ENCODE results near the gene TP53AIP1.

Gene TP53AIP1

DNA sequence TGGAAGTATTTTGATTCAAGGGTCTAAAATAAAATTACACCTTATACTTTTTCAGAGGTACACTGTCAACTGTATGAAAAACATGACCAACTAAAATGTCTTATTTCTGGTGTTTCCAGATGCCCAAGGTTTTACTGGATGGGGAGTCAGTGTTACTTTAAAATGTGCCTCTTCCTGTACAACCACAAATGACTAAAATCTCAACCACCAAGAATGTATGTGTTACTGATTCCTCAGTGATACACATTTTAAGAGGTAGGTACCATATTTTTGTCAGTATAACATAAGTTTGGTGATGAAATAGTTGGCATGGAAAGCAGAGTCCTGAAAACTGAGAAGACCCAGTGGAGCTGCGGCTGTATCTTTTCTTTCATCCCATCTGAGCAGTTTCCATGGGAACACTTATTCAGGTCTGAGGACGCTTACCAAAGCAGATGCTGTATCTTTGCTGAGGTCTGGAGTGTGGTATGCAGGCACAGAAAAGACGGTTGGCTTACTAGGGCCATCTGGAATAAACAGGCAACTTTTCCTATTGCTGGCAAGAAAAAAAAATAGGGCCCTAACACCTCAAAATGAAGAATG, 21.2 kb upstream of the TP53AIP1 start:
- Histone ChIP-seq H3K4me3 (ENCODE audit: insufficient read depth, low read depth, low read length, poor library complexity, severe bottlenecking) (no peak overlapping the region), H3K27ac (ENCODE audit: insufficient read depth, low read length, poor library complexity, severe bottlenecking) (no peak overlapping the region), H3K9me3 (ENCODE audit: control insufficient read depth, low read length) (no peaks in the 10 kb centered on the region), H3K27me3 (replicated peaks; ENCODE audit: control insufficient read depth, insufficient read depth, low read length, poor library complexity, severe bottlenecking) (no peaks in the 10 kb centered on the region), H3K4me1 (ENCODE audit: control insufficient read depth, insufficient read depth, low read length, poor library complexity, severe bottlenecking) (no peaks in the 10 kb centered on the region), H3K36me3 (ENCODE audit: control insufficient read depth, insufficient read depth, low read length) (no peaks in the 10 kb centered on the region)
- no peak for DNase-seq

DNA sequence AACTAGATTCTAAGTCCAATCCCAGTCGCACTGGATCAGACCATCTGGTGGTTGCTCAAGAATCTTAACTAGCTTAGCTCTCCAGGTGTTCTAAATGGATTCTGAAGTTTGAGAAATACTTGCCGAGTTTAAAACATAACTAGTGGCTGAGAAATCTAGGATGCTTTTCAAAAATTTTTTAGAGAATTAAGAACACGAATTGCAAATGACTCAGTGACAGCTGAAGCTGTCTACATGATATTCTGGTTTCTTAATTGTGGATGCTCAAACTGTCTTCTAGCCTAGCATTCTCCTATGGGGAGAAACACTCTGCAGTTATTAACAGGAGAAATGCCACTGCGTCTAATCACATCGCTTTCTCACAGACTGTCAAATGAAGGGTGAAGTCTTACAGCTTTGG, 20.2 kb upstream of the TP53AIP1 start:
- no peak for DNase-seq
- H3K27ac ChIP-seq (ENCODE audit: insufficient read depth, low read length, poor library complexity, severe bottlenecking) = no peak overlapping the region
- H3K9me3 ChIP-seq (ENCODE audit: control insufficient read depth, low read length) = no peaks in the 10 kb centered on the region
- H3K36me3 ChIP-seq (ENCODE audit: control insufficient read depth, insufficient read depth, low read length) = no peaks in the 10 kb centered on the region
- no peak overlapping the region for H3K4me3 ChIP-seq (ENCODE audit: insufficient read depth, low read depth, low read length, poor library complexity, severe bottlenecking)
- H3K4me1 ChIP-seq (ENCODE audit: control insufficient read depth, insufficient read depth, low read length, poor library complexity, severe bottlenecking) = no peaks in the 10 kb centered on the region
- H3K27me3 ChIP-seq (replicated peaks; ENCODE audit: control insufficient read depth, insufficient read depth, low read length, poor library complexity, severe bottlenecking) = no peaks in the 10 kb centered on the region

DNA sequence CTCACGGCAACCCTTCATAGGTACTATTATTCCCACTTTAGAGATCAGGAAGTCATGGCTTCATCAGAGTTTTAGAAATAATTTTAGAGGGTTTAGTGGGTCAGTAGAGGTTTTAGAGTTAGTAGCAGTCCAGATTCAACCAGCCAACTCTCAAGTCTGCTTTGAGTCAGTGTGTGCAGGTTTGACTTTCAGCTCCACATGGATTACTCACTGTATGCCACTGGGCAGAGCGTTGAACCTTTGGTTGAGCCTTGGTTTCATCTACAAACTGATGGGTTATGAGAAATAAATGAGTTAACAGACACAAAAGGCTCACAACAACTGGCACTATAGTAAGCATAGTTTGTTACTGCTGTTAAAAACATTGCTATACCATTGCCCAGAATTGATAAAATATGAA, 19.0 kb upstream of the TP53AIP1 start:
- no peak for DNase-seq
- no peak overlapping the region for H3K27ac ChIP-seq (ENCODE audit: insufficient read depth, low read length, poor library complexity, severe bottlenecking)
- H3K9me3 ChIP-seq (ENCODE audit: control insufficient read depth, low read length) = no peaks in the 10 kb centered on the region
- no peak overlapping the region for H3K4me3 ChIP-seq (ENCODE audit: insufficient read depth, low read depth, low read length, poor library complexity, severe bottlenecking)
- no peaks in the 10 kb centered on the region for H3K4me1 ChIP-seq (ENCODE audit: control insufficient read depth, insufficient read depth, low read length, poor library complexity, severe bottlenecking)
- no peaks in the 10 kb centered on the region for H3K27me3 ChIP-seq (replicated peaks; ENCODE audit: control insufficient read depth, insufficient read depth, low read length, poor library complexity, severe bottlenecking)
- H3K36me3 ChIP-seq (ENCODE audit: control insufficient read depth, insufficient read depth, low read length) = no peaks in the 10 kb centered on the region

DNA sequence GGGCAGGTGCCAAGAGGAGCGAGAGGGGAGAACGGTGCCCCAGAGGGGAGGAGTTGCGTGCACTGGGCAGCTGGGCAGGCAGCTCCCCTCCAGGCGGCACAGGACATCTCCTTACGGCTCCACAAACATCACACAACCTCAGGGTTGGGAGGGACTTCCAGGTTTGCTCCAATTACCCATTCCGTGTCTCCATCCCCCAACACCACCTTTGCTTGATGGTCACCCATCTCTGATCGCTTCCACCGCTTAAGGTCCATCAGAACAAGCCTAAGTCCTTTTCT, 14.5 kb upstream of the TP53AIP1 start:
- H3K4me1 ChIP-seq (ENCODE audit: control insufficient read depth, insufficient read depth, low read length, poor library complexity, severe bottlenecking) = no peaks in the 10 kb centered on the region
- no peak overlapping the region for H3K4me3 ChIP-seq (ENCODE audit: insufficient read depth, low read depth, low read length, poor library complexity, severe bottlenecking)
- no peak overlapping the region for H3K27ac ChIP-seq (ENCODE audit: insufficient read depth, low read length, poor library complexity, severe bottlenecking)
- DNase-seq = no peak
- H3K36me3 ChIP-seq (ENCODE audit: control insufficient read depth, insufficient read depth, low read length) = no peaks in the 10 kb centered on the region
- H3K9me3 ChIP-seq (ENCODE audit: control insufficient read depth, low read length) = no peaks in the 10 kb centered on the region
- H3K27me3 ChIP-seq (replicated peaks; ENCODE audit: control insufficient read depth, insufficient read depth, low read length, poor library complexity, severe bottlenecking) = no peaks in the 10 kb centered on the region

DNA sequence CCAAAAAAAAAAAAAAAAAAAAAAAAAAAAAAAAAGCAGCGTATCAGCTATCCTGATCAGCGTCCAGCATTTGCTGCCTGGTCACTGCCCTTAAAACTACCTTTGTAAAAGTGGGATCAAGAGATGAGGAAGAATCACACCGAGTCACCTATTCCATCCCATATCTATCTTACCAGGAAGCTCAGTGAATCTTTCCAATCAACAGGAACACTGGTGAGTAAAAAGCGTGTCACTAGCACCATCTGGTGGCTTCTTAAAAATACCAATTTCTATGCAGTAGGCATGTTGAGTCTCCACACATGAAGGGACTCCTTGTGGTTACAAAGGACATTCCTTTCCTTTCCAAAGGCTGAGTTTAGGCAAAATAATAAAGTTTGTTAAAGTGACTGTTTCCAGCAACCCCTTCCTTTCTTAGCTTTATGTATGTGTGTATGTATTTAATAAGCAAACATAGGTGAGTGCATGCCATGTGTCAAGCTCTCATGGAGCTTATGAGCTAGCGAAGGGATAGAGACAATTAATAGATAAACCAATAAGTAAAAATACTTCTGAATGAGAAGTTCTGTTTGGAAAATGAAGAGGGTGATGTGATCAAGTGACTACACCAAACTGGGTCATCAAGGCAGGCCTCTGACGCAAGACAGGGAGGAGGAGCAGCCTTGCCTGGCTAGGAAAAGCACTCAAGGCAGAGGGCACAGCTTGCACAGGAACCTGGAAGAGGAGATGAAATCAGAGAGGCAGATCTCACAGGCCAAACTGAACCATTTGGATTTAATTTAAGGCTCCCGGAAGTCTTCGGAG, 13.9 kb upstream of the TP53AIP1 start:
- Histone ChIP-seq H3K9me3 (ENCODE audit: control insufficient read depth, low read length) (no peaks in the 10 kb centered on the region), H3K36me3 (ENCODE audit: control insufficient read depth, insufficient read depth, low read length) (no peaks in the 10 kb centered on the region), H3K27me3 (replicated peaks; ENCODE audit: control insufficient read depth, insufficient read depth, low read length, poor library complexity, severe bottlenecking) (no peaks in the 10 kb centered on the region), H3K4me3 (ENCODE audit: insufficient read depth, low read depth, low read length, poor library complexity, severe bottlenecking) (no peak overlapping the region), H3K4me1 (ENCODE audit: control insufficient read depth, insufficient read depth, low read length, poor library complexity, severe bottlenecking) (no peaks in the 10 kb centered on the region), H3K27ac (ENCODE audit: insufficient read depth, low read length, poor library complexity, severe bottlenecking) (no peak overlapping the region)
- no peak for DNase-seq

DNA sequence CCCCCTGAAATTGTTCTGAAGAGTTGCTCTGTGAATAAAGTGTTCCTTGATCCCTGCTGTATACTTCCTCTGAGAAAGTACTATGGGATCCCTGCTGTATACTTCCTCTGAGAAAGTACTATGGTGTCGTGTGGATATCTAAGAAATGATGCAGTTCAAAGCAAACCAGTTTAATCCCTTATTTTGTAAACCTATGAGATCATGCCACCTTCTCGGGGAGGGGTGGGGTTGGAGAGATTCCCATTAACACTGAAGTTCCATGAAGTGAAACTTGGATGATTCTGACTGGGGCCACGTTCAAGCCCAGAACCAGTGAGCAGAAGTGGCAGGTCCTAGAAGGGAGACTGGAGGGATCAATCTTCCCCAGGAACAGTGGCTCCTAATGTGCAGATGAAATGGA, 13.0 kb upstream of the TP53AIP1 start:
- DNase-seq = no peak
- Histone ChIP-seq H3K27ac (ENCODE audit: insufficient read depth, low read length, poor library complexity, severe bottlenecking) (no peak overlapping the region), H3K36me3 (ENCODE audit: control insufficient read depth, insufficient read depth, low read length) (no peaks in the 10 kb centered on the region), H3K9me3 (ENCODE audit: control insufficient read depth, low read length) (no peaks in the 10 kb centered on the region), H3K27me3 (replicated peaks; ENCODE audit: control insufficient read depth, insufficient read depth, low read length, poor library complexity, severe bottlenecking) (no peaks in the 10 kb centered on the region), H3K4me3 (ENCODE audit: insufficient read depth, low read depth, low read length, poor library complexity, severe bottlenecking) (no peak overlapping the region), H3K4me1 (ENCODE audit: control insufficient read depth, insufficient read depth, low read length, poor library complexity, severe bottlenecking) (no peaks in the 10 kb centered on the region)

DNA sequence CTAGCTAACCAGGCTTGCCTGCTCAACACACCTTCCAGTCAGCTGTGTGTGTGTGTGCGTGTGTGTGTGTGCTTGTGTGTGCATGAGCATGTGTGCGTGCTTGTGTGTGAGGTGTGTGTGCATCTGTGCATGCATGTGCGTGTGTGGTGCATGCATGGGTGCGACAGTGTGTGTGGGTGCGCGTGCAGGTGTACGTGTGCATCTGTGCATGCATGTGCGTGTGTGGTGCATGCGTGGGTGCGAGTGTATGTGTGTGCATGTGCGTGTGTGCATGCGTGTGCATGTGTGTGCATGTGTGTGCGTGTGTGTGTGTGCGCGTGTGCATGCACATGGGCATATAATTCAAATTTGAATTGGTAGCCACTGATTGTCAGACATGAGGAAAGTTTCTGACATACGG, 10.5 kb upstream of the TP53AIP1 start:
- Histone ChIP-seq H3K4me3 (ENCODE audit: insufficient read depth, low read depth, low read length, poor library complexity, severe bottlenecking) (no peak overlapping the region), H3K4me1 (ENCODE audit: control insufficient read depth, insufficient read depth, low read length, poor library complexity, severe bottlenecking) (no peaks in the 10 kb centered on the region), H3K9me3 (ENCODE audit: control insufficient read depth, low read length) (no peaks in the 10 kb centered on the region), H3K27me3 (replicated peaks; ENCODE audit: control insufficient read depth, insufficient read depth, low read length, poor library complexity, severe bottlenecking) (no peaks in the 10 kb centered on the region), H3K36me3 (ENCODE audit: control insufficient read depth, insufficient read depth, low read length) (no peaks in the 10 kb centered on the region), H3K27ac (ENCODE audit: insufficient read depth, low read length, poor library complexity, severe bottlenecking) (no peak overlapping the region)
- no peak for DNase-seq

DNA sequence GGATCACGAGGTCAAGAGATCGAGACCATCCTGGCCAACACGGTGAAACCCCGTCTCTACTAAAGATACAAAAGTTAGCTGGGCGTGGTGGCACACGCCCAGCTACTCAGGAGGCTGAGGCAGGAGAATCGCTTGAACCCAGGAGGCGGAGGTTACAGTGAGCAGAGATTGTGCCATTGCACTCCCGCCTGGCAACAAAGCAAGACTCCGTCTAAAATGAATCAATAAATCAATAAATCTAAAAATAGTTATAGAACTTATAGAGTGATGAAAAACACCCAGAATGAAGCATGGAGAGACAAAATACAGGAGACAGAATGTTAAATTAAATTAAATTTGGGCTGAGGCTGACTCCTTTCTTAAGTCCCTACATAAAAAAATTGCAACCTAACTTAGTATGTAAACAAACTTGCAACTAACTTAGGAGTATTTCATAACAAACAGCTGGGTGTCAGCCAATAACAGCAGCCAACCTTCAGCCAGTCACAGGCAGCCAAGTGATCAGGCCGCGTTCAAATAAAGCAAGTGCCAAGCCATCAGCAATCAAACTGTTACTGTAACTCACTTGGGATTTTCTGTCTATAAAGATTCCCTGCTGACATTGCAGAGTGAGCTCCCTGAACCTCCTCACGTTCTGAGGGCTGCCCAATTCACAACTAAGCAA, 7.3 kb upstream of the TP53AIP1 start:
- Histone ChIP-seq H3K4me3 (ENCODE audit: insufficient read depth, low read depth, low read length, poor library complexity, severe bottlenecking) (no peak overlapping the region), H3K27me3 (replicated peaks; ENCODE audit: control insufficient read depth, insufficient read depth, low read length, poor library complexity, severe bottlenecking) (no peaks in the 10 kb centered on the region), H3K36me3 (ENCODE audit: control insufficient read depth, insufficient read depth, low read length) (no peaks in the 10 kb centered on the region), H3K4me1 (ENCODE audit: control insufficient read depth, insufficient read depth, low read length, poor library complexity, severe bottlenecking) (no peaks in the 10 kb centered on the region), H3K9me3 (ENCODE audit: control insufficient read depth, low read length) (no peaks in the 10 kb centered on the region), H3K27ac (ENCODE audit: insufficient read depth, low read length, poor library complexity, severe bottlenecking) (no peak overlapping the region)
- no peak for DNase-seq

DNA sequence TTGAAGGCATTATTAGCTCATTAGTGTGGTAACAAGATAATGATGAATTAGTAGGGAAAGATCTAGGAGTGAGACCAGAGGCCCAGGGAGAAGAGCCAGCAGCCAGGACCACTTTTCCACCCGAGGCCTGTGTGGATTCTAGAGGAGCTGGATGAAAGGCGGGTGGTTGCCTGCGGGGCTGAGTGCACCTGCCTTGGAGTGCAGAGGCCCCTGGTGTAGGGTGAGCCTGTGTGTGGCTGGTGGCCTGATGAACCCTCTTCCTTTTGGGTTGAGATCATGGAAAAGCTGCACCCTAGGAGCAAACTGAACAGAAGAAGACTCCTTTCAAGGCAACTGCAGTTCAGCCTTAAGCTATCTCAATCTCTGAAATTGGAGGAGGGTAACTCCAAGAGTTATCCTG, 5.9 kb upstream of the TP53AIP1 start:
- Histone ChIP-seq H3K27ac (ENCODE audit: insufficient read depth, low read length, poor library complexity, severe bottlenecking) (no peak overlapping the region), H3K27me3 (replicated peaks; ENCODE audit: control insufficient read depth, insufficient read depth, low read length, poor library complexity, severe bottlenecking) (no peaks in the 10 kb centered on the region), H3K4me1 (ENCODE audit: control insufficient read depth, insufficient read depth, low read length, poor library complexity, severe bottlenecking) (no peaks in the 10 kb centered on the region), H3K36me3 (ENCODE audit: control insufficient read depth, insufficient read depth, low read length) (no peaks in the 10 kb centered on the region), H3K4me3 (ENCODE audit: insufficient read depth, low read depth, low read length, poor library complexity, severe bottlenecking) (no peak overlapping the region), H3K9me3 (ENCODE audit: control insufficient read depth, low read length) (no peaks in the 10 kb centered on the region)
- DNase-seq = no peak

DNA sequence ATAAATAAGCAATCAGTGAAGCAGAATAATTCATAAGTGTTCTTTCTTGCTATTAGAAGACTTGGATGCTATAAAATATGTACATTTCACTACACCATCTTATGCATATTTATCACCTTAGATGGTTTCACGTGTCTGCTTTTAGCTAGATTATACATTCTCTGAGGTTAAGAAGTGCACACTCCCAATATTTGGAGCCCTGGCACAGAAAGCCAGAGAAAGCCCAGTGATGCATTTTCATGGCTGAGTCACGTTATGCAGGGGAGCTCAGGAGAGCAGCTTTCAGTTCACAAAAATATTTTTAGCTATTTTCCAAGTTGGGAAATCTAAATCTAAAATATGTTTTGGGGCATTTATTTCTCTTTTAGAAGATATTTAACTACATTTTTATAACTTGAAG, 5.1 kb upstream of the TP53AIP1 start:
- H3K4me1 ChIP-seq (ENCODE audit: control insufficient read depth, insufficient read depth, low read length, poor library complexity, severe bottlenecking) = no peaks in the 10 kb centered on the region
- H3K9me3 ChIP-seq (ENCODE audit: control insufficient read depth, low read length) = no peaks in the 10 kb centered on the region
- no peaks in the 10 kb centered on the region for H3K36me3 ChIP-seq (ENCODE audit: control insufficient read depth, insufficient read depth, low read length)
- H3K4me3 ChIP-seq (ENCODE audit: insufficient read depth, low read depth, low read length, poor library complexity, severe bottlenecking) = no peak overlapping the region
- H3K27ac ChIP-seq (ENCODE audit: insufficient read depth, low read length, poor library complexity, severe bottlenecking) = no peak overlapping the region
- H3K27me3 ChIP-seq (replicated peaks; ENCODE audit: control insufficient read depth, insufficient read depth, low read length, poor library complexity, severe bottlenecking) = no peaks in the 10 kb centered on the region
- no peak for DNase-seq
